ENCODE data around the gene LRRC3B. TPM values are rescaled to one million over a fixed set of nuclear protein-coding genes. Genes with fewer than 3 reads are reported as not detected.

Gene LRRC3B
- 0.30 TPM for total RNA-seq
- long read RNA-seq, result 0 reads

GRCh38 chr3:26622621-26623418 lies at the start of gene LRRC3B:
Gene LRRC3B, plus strand, starts transcription at chr3:26622772. Its CDS starts 86,901 bp downstream, at chr3:26709673.
- H3K27me3 ChIP-seq (ENCODE audit: low read depth), result peaks cover 39% of the 10 kb centered on the region
- peak; percentile 40 to 41 for ATAC-seq
- H3K27ac ChIP-seq, result no peak within 1 kb of the TSS

DNA sequence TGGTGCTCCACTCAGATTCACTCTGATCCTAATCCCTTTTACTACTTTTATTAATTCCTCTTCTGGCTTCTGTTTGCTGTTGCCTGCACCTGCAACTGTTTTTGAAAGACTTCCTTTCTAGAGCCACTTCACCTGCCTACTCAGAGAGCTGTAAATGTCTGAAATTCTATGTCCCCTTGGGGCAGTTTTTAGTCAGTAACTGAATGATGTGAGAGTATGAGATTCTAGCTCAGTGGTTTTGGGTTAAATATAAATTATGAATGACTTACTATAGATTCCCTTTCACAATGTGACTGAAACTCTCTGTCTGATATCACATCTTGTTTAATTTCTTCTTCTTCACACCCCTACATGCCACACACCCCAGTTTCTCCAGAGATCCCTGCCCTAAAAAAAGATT lies 47.8 kb upstream of the LRRC3B start:
- ATAC-seq (no peak), DNase-seq (no peak)
- no peaks in the 10 kb centered on the region for H3K36me3 ChIP-seq
- intact Hi-C loops (cut with DNase I), result no loop called here
- H3K27me3 ChIP-seq (ENCODE audit: low read depth), result no peaks in the 10 kb centered on the region
- TF ChIP-seq, protein P1, sequence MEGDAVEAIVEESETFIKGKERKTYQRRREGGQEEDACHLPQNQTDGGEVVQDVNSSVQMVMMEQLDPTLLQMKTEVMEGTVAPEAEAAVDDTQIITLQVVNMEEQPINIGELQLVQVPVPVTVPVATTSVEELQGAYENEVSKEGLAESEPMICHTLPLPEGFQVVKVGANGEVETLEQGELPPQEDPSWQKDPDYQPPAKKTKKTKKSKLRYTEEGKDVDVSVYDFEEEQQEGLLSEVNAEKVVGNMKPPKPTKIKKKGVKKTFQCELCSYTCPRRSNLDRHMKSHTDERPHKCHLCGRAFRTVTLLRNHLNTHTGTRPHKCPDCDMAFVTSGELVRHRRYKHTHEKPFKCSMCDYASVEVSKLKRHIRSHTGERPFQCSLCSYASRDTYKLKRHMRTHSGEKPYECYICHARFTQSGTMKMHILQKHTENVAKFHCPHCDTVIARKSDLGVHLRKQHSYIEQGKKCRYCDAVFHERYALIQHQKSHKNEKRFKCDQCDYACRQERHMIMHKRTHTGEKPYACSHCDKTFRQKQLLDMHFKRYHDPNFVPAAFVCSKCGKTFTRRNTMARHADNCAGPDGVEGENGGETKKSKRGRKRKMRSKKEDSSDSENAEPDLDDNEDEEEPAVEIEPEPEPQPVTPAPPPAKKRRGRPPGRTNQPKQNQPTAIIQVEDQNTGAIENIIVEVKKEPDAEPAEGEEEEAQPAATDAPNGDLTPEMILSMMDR (IDR thresholded peaks at IDR 0.05), result no peak
- H3K27ac ChIP-seq, result no peak overlapping the region
- no peaks in the 10 kb centered on the region for H3K9me3 ChIP-seq
- H3K4me3 ChIP-seq, result no peak overlapping the region
- H3K4me1 ChIP-seq, result no peaks in the 10 kb centered on the region

More at GRCh38 chr3:26622621-26623418, at the start of gene LRRC3B:
- no peaks in the 10 kb centered on the region for H3K9me3 ChIP-seq
- TF ChIP-seq, protein P1 (IDR thresholded peaks at IDR 0.05), result no peak
- DNase-seq, result peak; percentile 44
- intact Hi-C loops (cut with DNase I), result no loop called here
- peak within 1 kb of the TSS; percentile 42 for H3K4me3 ChIP-seq
- H3K4me1 ChIP-seq, result peaks cover 18% of the 10 kb centered on the region
- H3K36me3 ChIP-seq, result no peaks in the 10 kb centered on the region

DNA sequence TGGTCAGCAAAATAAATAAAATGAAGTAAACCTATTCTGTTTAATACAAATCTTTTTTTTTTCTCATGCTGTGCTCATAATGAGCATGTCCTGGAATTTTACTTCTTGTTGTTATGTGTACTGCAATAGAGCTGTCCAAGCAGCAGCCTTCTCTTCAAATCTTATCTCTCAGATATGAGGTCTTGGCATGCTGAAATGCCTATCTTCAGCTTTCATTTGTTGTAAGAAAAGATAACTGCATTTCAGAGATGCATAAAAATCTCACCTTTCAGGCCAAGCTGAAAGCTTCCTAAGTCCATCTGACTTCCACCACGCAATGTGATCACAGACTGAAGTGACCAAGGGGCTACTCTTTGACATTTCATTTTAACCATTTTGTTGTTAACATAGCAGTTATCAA lies 43.5 kb upstream of the LRRC3B start:
- H3K27me3 ChIP-seq (ENCODE audit: low read depth), result no peaks in the 10 kb centered on the region
- intact Hi-C loops (cut with DNase I), result no loop called here
- TF ChIP-seq, protein P1 (IDR thresholded peaks at IDR 0.05), result no peak
- DNase-seq (no peak), ATAC-seq (no peak)
- no peaks in the 10 kb centered on the region for H3K36me3 ChIP-seq
- no peak overlapping the region for H3K27ac ChIP-seq
- no peaks in the 10 kb centered on the region for H3K4me1 ChIP-seq
- H3K9me3 ChIP-seq, result no peaks in the 10 kb centered on the region
- H3K4me3 ChIP-seq, result no peak overlapping the region

DNA sequence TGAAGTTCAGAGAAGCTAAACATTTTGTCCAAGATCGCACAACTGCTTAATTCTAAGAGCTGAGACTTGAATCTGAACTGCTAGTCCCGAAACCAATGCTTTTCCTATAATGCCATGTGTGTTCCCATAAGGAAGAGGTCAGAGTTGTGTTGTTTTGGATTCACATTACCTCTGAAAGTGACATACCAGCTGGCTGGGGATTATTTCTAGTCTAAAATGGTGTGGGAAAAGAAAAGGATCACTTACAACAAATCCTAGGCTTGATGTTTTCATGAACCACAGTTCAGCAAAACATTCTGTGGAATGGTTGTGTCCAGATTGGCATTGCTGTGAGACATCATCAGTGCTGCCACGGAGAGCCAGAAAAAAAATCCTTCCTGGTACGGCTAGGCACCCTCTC lies 35.0 kb upstream of the LRRC3B start:
- intact Hi-C loops (cut with DNase I), result no loop called here
- H3K27ac ChIP-seq, result no peak overlapping the region
- no peaks in the 10 kb centered on the region for H3K4me1 ChIP-seq
- H3K4me3 ChIP-seq, result no peak overlapping the region
- ATAC-seq, result no peak
- TF ChIP-seq, protein P1 (IDR thresholded peaks at IDR 0.05), result no peak
- no peaks in the 10 kb centered on the region for H3K9me3 ChIP-seq
- no peaks in the 10 kb centered on the region for H3K36me3 ChIP-seq
- H3K27me3 ChIP-seq (ENCODE audit: low read depth), result no peaks in the 10 kb centered on the region
- DNase-seq, result no peak

GRCh38 chr3:26588931-26589330 lies 33.6 kb upstream of the LRRC3B start:
- TF ChIP-seq, protein P1 (IDR thresholded peaks at IDR 0.05), result no peak
- H3K36me3 ChIP-seq, result no peaks in the 10 kb centered on the region
- no peaks in the 10 kb centered on the region for H3K4me1 ChIP-seq
- intact Hi-C loops (cut with DNase I), result no loop called here
- H3K27ac ChIP-seq, result no peak overlapping the region
- ATAC-seq, result no peak
- no peak overlapping the region for H3K4me3 ChIP-seq
- H3K27me3 ChIP-seq (ENCODE audit: low read depth), result no peaks in the 10 kb centered on the region
- DNase-seq, result no peak
- no peaks in the 10 kb centered on the region for H3K9me3 ChIP-seq
